Kasumi-1 (cell line): ENCODE measurements around the gene NRCAM.
A peak's percentile ranks its signal among the peaks of the same experiment; 100 is the strongest.

Experiments used
- DNase-seq, 2 experiments: peaks; one replicate each; lab custom pipeline; 2025; lab: John Stamatoyannopoulos, UW

The NRCAM gene

GRCh38 chr7:108246227-108246837 is 209.9 kb downstream of the NRCAM start:
- no peak for DNase-seq

GRCh38 chr7:108245523-108246226 is 210.6 kb downstream of the NRCAM start:
- DNase-seq: no peak

GRCh38 chr7:108244110-108244509 is 212.1 kb downstream of the NRCAM start:
- no peak for DNase-seq

GRCh38 chr7:108239501-108240225 is 216.6 kb downstream of the NRCAM start:
- no peak for DNase-seq

- no peak for DNase-seq
These were observed 219.4 kb downstream of the NRCAM start for GRCh38 chr7:108236681-108237415.

GRCh38 chr7:108235451-108236061 is 220.7 kb downstream of the NRCAM start:
- DNase-seq: no peak

GRCh38 chr7:108234971-108235450 is 221.2 kb downstream of the NRCAM start:
- DNase-seq: peak; percentile 32 to 55

- no peak for DNase-seq
These were observed 222.0 kb downstream of the NRCAM start for GRCh38 chr7:108234281-108234680.

- no peak for DNase-seq
These were observed 224.2 kb downstream of the NRCAM start for GRCh38 chr7:108232076-108232475.

- no peak for DNase-seq
These were observed 225.0 kb downstream of the NRCAM start for GRCh38 chr7:108231221-108231620.

- DNase-seq: no peak
These were observed 228.9 kb downstream of the NRCAM start for GRCh38 chr7:108227366-108227765.

GRCh38 chr7:108226816-108227299 is 229.4 kb downstream of the NRCAM start:
- DNase-seq: no peak

- no peak for DNase-seq
These were observed 230.6 kb downstream of the NRCAM start for GRCh38 chr7:108225531-108226181.

- DNase-seq: no peak
These were observed 231.8 kb downstream of the NRCAM start for GRCh38 chr7:108224387-108224786.

GRCh38 chr7:108222236-108222892 is 233.9 kb downstream of the NRCAM start:
- DNase-seq: no peak

- DNase-seq: no peak
These were observed 244.6 kb downstream of the NRCAM start for GRCh38 chr7:108211382-108212201.

GRCh38 chr7:108210796-108211195 is 245.4 kb downstream of the NRCAM start:
- DNase-seq: no peak

- DNase-seq: peak in 1 of 2 experiments; percentile 15
These were observed 250.9 kb downstream of the NRCAM start for GRCh38 chr7:108205311-108205710.

- DNase-seq: no peak
These were observed 251.9 kb downstream of the NRCAM start for GRCh38 chr7:108204281-108204796.
